Adipocyte (in vitro differentiated cells): ENCODE measurements around the gene STX11.
"Not testable (repeated sequence)": the region's sequence is repeated elsewhere in the genome, so short reads cannot be mapped to it uniquely, and the experiment has no call there.

Experiments used
- DNase-seq: peaks from one replicate; pipeline ENCODE4 v3.0.0-alpha.2; 2015; ENCODE audit warnings: low read depth
- H3K27me3 ChIP-seq: replicated peaks from 2 replicates; pipeline ENCODE4 v1.7.0; 2013; ENCODE audit warnings: mild to moderate bottlenecking, low read length, moderate library complexity; ENCODE audit not compliant: control insufficient read depth, insufficient read depth
- H3K36me3 ChIP-seq: 2 replicates; pipeline ENCODE4 v1.7.0; 2013; ENCODE audit warnings: low read length, mild to moderate bottlenecking, moderate library complexity; ENCODE audit not compliant: control insufficient read depth, insufficient read depth, severe bottlenecking
- H3K4me1 ChIP-seq: 2 replicates; pipeline ENCODE4 v1.7.0; 2013; ENCODE audit warnings: mild to moderate bottlenecking, low read length, moderate library complexity; ENCODE audit not compliant: control insufficient read depth, insufficient read depth
- H3K4me3 ChIP-seq: 2 replicates; pipeline ENCODE4 v1.7.0; 2013; ENCODE audit warnings: mild to moderate bottlenecking, low read length, moderate library complexity
- H3K9ac ChIP-seq: 2 replicates; pipeline ENCODE4 v1.7.0; 2013; ENCODE audit warnings: mild to moderate bottlenecking, low read length, moderate library complexity
- H3K9me3 ChIP-seq: 2 replicates; pipeline ENCODE4 v1.7.0; 2013; ENCODE audit warnings: mild to moderate bottlenecking, low read length, moderate library complexity; ENCODE audit not compliant: control insufficient read depth

Gene STX11

DNA sequence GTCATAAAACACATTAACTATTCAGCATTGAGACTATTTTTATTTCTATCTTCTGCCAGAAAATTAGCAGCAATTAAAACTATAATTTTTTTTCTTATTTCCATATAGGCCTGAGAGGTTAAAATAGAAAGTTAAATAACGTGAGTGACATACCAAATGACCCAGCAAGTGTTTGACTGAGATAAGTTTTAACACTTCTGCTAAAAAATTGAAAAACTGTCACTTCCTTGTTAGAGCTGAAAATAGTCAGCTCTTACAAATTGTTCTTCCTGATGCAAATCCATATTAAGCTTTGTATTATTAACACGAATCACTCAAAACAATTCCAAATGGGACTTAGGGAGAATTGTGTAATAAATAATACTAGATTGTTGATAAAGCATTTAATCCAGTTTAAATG, 26.5 kb upstream of the STX11 start:
- Histone ChIP-seq H3K4me3 (no peak overlapping the region), H3K9me3 (no peaks in the 10 kb centered on the region), H3K9ac (no peak overlapping the region), H3K27me3 (no peaks in the 10 kb centered on the region), H3K4me1 (no peaks in the 10 kb centered on the region), H3K36me3 (no peaks in the 10 kb centered on the region)
- no peak for DNase-seq

DNA sequence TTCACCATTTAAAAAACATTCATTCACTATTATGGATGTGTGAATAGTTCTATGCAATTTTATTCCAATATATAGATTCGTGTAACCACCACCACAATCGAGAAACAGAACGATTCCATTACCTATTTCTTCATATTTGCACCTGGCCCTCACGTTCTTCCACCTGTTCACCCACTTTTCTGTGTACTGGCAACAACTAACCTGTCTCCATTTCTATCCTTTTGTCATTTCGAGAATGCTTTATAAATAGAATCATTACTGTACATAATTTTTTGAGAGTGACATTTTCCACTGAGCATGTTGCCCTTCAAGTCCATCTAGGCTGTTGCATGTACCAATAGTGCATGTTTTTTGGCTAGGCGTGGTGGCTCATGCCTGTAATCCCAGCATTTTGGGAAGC, 23.2 kb upstream of the STX11 start:
- Histone ChIP-seq H3K9me3 (no peaks in the 10 kb centered on the region), H3K9ac (no peak overlapping the region), H3K36me3 (no peaks in the 10 kb centered on the region), H3K4me1 (peaks cover 11% of the 10 kb centered on the region), H3K27me3 (no peaks in the 10 kb centered on the region), H3K4me3 (no peak overlapping the region)
- no peak for DNase-seq

DNA sequence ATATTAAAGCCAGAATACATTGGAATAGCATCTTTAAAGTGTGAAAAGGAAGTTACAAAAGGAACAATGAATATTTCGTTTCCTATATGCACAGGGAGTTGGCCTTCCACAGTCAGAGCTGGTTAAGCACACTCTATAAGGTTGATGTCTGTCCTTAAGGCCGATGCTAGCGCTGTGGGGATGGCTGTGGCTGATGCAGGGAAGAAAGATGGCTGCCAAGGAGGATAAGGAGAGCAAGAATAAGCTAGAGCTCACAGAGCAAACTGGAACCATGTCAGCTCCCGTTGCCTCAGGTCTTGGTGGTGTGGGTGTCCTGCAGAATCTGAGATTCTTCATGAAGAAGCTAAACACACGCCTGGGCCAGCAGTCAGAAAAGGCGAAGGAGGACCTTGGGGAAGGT, 20.8 kb upstream of the STX11 start:
- H3K4me1 ChIP-seq: peaks cover 11% of the 10 kb centered on the region
- no peak overlapping the region for H3K9ac ChIP-seq
- no peaks in the 10 kb centered on the region for H3K27me3 ChIP-seq
- no peaks in the 10 kb centered on the region for H3K9me3 ChIP-seq
- no peak for DNase-seq
- no peak overlapping the region for H3K4me3 ChIP-seq
- H3K36me3 ChIP-seq: no peaks in the 10 kb centered on the region

DNA sequence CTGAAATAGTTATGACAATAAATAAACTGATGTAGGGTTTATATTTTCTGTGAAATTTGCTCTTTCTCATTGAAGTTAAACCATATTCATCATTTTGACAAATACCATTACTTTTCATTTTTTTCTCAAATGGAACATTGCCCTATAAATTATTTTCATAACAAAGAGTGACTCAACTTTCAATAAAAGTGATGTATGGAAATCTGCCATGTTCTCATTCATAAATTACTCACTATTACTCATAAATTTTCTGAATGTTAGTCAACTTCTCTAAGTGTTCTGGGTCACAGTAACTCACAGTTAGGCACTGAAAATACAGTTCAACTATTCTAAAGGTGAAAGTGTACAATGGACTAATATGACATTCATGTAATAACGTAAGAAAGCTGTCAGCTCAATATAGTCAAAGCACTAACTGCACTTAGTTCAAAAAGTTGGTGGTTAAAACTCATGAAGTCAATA, 19.0 kb upstream of the STX11 start:
- Histone ChIP-seq H3K4me3 (no peak overlapping the region), H3K4me1 (peaks cover 11% of the 10 kb centered on the region), H3K9ac (no peak overlapping the region), H3K9me3 (no peaks in the 10 kb centered on the region), H3K27me3 (no peaks in the 10 kb centered on the region), H3K36me3 (no peaks in the 10 kb centered on the region)
- peak; percentile 15 for DNase-seq

DNA sequence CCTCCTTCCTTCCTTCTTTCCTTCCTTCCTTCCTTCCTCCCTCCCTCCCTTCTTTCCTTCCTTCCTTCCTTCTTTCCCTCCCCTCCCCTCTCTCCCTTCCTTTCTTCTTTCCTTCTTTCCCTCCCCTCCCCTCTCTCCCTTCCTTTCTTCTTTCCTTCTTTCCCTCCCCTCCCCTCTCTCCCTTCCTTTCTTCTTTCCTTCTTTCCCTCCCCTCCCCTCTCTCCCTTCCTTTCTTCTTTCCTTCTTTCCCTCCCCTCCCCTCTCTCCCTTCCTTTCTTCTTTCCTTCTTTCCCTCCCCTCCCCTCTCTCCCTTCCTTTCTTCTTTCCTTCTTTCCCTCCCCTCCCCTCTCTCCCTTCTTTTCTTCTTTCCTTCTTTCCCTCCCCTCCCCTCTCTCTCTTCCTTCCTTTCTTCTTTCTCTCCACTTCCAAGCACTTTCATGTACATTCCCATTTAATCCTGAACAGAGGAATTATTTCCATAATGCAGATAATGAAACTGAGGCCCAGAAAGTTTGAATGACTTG, 18.1 kb upstream of the STX11 start:
- H3K9me3 ChIP-seq, H3K4me3 ChIP-seq, H3K9ac ChIP-seq, DNase-seq, H3K27me3 ChIP-seq, H3K36me3 ChIP-seq: not testable (repeated sequence)
- peaks cover 11% of the 10 kb centered on the region for H3K4me1 ChIP-seq

DNA sequence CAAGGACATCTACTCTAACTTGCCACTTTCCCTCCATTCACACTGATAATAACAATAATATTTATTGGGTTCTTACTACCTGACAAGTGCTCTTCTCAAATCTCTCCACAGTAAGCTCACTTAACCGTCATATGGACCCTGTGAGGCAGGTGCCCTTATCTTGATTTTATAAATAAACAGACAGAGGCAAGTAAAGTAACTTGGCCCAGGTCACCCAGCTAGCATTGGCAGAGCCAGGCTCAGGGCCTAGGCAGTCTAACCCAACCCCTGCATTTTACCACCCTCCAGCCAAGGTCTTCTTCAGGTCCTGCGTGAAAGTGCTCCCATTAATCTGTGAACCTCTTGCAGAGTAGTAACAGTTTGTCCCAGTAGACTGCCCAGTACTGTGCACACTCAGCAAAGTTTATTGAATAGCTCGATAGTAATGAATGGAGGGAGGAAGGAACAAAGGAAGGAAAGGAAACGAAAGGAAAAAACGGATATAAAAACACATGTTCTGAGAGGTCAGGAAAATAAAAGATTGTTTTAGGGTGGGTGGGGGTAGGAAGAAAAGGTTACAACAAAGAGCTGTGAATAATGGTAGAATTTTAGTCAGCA, 17.0 kb upstream of the STX11 start:
- Histone ChIP-seq H3K4me1 (peaks cover 11% of the 10 kb centered on the region), H3K4me3 (no peak overlapping the region), H3K27me3 (no peaks in the 10 kb centered on the region), H3K36me3 (no peaks in the 10 kb centered on the region), H3K9ac (no peak overlapping the region), H3K9me3 (no peaks in the 10 kb centered on the region)
- DNase-seq: no peak

DNA sequence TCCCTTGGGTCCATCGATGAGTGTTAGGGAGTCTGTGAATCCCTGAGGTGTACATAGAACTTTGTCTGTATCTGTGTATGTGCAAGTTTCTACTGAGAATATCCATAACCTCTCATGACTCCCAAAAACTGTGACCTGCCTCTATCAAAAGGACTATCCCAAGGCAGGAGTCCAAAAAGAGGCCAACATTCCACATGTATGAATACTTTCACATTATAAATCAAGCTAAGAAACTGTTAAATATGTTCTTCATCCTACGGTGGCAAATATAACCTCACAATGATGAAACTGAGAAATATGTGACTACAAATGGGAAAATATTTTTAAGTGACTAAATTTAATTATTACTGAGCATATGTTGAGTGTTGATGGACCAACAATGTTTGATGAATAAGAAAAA, 16.1 kb upstream of the STX11 start:
- Histone ChIP-seq H3K9me3 (no peaks in the 10 kb centered on the region), H3K36me3 (no peaks in the 10 kb centered on the region), H3K4me3 (no peak overlapping the region), H3K27me3 (no peaks in the 10 kb centered on the region), H3K4me1 (peaks cover 11% of the 10 kb centered on the region), H3K9ac (no peak overlapping the region)
- no peak for DNase-seq

DNA sequence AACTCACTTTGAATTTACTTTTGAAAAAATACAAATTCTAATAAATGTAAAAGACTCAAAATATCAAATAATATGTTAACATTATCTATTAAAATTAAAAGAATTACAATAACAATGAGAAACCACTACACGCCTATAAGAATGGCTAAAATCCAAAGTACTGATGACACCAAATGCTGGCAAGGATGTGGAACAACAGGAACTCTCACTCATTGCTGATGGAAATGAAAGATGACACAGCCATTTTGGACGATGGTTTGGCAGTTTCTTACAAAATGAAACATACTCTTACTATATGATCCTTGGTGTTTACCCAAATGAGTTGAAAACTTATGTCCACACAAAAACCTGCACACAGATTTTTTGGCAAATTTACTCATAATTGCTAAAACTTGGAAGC, 15.6 kb upstream of the STX11 start:
- Histone ChIP-seq H3K36me3 (no peaks in the 10 kb centered on the region), H3K9ac (no peak overlapping the region), H3K27me3 (no peaks in the 10 kb centered on the region), H3K4me1 (peaks cover 11% of the 10 kb centered on the region), H3K4me3 (no peak overlapping the region), H3K9me3 (no peaks in the 10 kb centered on the region)
- no peak for DNase-seq

DNA sequence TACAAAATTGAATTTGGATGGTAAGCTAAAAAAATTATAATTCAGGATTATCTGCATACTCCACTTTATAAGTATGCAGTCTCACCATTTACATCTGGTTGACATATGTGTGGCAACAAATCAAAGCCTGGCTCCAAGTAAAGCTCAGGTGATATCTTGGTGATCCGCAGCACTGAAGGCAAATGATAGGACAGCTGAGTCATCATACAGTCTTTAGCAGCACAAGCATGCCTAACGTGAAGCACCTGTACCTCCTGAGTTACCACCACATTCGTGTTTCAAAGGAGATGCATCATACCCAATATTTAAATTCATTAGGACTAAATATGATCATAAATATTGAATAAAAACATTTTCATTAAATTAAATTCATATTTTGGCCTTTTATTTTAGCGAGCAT, 11.8 kb upstream of the STX11 start:
- DNase-seq: no peak
- H3K9ac ChIP-seq: no peak overlapping the region
- no peaks in the 10 kb centered on the region for H3K9me3 ChIP-seq
- H3K27me3 ChIP-seq: no peaks in the 10 kb centered on the region
- H3K4me1 ChIP-seq: peaks cover 12% of the 10 kb centered on the region
- H3K36me3 ChIP-seq: no peaks in the 10 kb centered on the region
- H3K4me3 ChIP-seq: no peak overlapping the region

DNA sequence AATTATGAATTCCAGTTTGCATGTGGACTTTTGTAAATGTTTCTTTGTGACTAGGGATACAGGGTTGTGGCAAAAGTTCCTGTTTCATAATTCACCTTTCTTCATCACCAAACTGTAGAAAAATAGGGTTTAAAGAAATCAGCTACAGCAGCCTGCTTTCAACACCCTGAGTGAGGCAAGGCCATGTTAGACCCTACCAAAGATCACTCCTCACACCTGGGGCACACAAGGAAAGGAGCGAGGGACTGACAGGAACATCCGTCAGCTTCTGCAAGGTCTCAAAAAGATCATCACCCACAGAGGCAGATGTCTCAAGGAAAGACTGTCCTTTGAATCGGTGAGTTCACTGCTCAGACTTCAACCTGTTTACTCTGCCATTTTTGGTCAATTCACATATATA, 10.5 kb upstream of the STX11 start:
- Histone ChIP-seq H3K4me3 (no peak overlapping the region), H3K36me3 (no peaks in the 10 kb centered on the region), H3K9me3 (no peaks in the 10 kb centered on the region), H3K9ac (no peak overlapping the region), H3K4me1 (peaks cover 12% of the 10 kb centered on the region), H3K27me3 (no peaks in the 10 kb centered on the region)
- no peak for DNase-seq

DNA sequence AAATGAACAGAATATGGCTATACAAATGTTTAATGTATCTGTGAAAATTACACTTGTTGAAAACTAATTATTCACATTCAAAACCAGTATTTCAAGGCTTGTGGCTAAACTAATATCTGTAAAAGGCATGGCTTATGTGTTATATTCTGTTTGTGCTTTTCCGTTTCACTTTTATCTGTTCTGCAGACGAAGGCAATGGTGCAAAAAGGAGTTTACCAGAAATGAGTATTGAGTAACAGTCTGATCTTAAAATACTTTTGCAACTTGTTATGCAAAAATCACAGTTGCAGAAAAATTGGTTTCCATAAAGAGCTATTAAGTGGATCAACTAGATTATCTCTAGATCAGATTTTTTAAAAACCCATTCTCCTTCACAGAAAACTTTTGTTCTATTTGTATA, 9.4 kb upstream of the STX11 start:
- H3K9me3 ChIP-seq: no peaks in the 10 kb centered on the region
- peak overlapping the region; percentile 45 for H3K4me3 ChIP-seq
- H3K27me3 ChIP-seq: no peaks in the 10 kb centered on the region
- H3K9ac ChIP-seq: no peak overlapping the region
- peaks cover 12% of the 10 kb centered on the region for H3K4me1 ChIP-seq
- no peak for DNase-seq
- no peaks in the 10 kb centered on the region for H3K36me3 ChIP-seq

DNA sequence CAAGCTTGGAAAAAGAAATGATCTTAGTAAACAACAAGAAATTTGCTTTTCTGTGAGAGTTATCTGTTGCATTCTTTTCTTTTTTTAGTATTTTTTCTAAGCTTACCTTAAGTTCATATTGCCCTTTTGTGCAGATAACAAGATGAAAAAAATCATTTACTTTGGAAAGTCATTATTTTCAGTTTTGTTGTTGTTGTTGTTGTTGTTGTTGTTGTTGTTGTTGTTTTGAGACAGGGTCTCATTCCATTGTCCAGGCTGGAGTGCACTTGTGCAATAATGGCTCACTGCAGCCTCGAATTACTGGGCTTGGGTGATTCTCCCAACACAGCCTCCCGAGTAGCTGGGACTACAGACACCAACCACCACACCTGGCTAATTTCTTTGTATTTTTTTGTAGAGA, 8.8 kb upstream of the STX11 start:
- Histone ChIP-seq H3K4me1 (peaks cover 12% of the 10 kb centered on the region), H3K9me3 (no peaks in the 10 kb centered on the region), H3K4me3 (no peak overlapping the region), H3K9ac (no peak overlapping the region), H3K27me3 (no peaks in the 10 kb centered on the region), H3K36me3 (no peaks in the 10 kb centered on the region)
- DNase-seq: no peak
